ENCODE results near the gene TSC22D4. TPM values are rescaled to one million over a fixed set of nuclear protein-coding genes. Genes with fewer than 3 reads are reported as not detected.

TSC22D4 gene
- total and polyA plus RNA-seq, 2 experiments from 2014 or later, result 14.6 to 24.9 TPM

GRCh38 chr7:100427762-100428198 is 51.2 kb downstream of the TSC22D4 start:
- peaks cover 21% of the 10 kb centered on the region; the same call in 1 of the 2 replicates for H3K4me1 ChIP-seq (ENCODE audit: insufficient read depth)
- ATAC-seq (no peak), DNase-seq (ENCODE audit: low spot score) (no peak)
- peak overlapping the region; percentile 67 for H3K4me3 ChIP-seq
- peaks cover 32% of the 10 kb centered on the region for H3K36me3 Mint-ChIP-seq (ENCODE audit: low read depth)
- no peaks in the 10 kb centered on the region; the same call in 1 of the 2 replicates for H4K20me1 ChIP-seq (replicated peaks; ENCODE audit: insufficient read depth)
- peaks cover 20% of the 10 kb centered on the region; the same call in 2 of the 3 replicates for H3K9me3 Mint-ChIP-seq
- H3K4me3 Mint-ChIP-seq, result peak overlapping the region; percentile 92
- no peaks in the 10 kb centered on the region for H3K36me3 ChIP-seq (ENCODE audit: insufficient read depth)
- H3K4me1 Mint-ChIP-seq, result peaks cover 25% of the 10 kb centered on the region
- 0 out of 2 replicates have a peak overlapping the region, but pooled peaks have one; percentile 23 for H3K4me2 ChIP-seq
- peaks cover 9% of the 10 kb centered on the region for H3K27me3 ChIP-seq (ENCODE audit: insufficient read depth)
- H3K27ac ChIP-seq (ENCODE audit: low read depth), result no peak overlapping the region
- peaks cover 27% of the 10 kb centered on the region for H3K79me2 ChIP-seq (replicated peaks; ENCODE audit: insufficient read depth)
- H3K9me2 ChIP-seq (ENCODE audit: insufficient read depth), result 0 out of 2 replicates have a peak, but pooled peaks cover 3% of the 10 kb centered on the region
- peaks cover 32% of the 10 kb centered on the region for H3K27me3 Mint-ChIP-seq (ENCODE audit: insufficient read depth, low read depth, poor library complexity)
- no peak overlapping the region for H3K27ac Mint-ChIP-seq
- H3F3A ChIP-seq (replicated peaks; ENCODE audit: low read depth), result peaks cover 11% of the 10 kb centered on the region; the same call in 1 of the 2 replicates
- no peak overlapping the region for H2AFZ ChIP-seq
- TF ChIP-seq POLR2AphosphoS5 (IDR thresholded peaks at IDR 0.05; ENCODE audit: low read depth), result no peak
- TF ChIP-seq ZNF331 (CRISPR knock-in tag; IDR thresholded peaks at IDR 0.05; ENCODE audit: low read depth), result no peak
- TF ChIP-seq EZH2phosphoT487 (IDR thresholded peaks at IDR 0.05; ENCODE audit: unreplicated experiment), result no peak
- no peak for TF ChIP-seq NANOG (IDR thresholded peaks at IDR 0.05; ENCODE audit: borderline replicate concordance)
- no peak for TF ChIP-seq CREB1 (CRISPR knock-in tag; IDR thresholded peaks at IDR 0.05; ENCODE audit: low read depth)
- TF ChIP-seq ETS1 (IDR thresholded peaks at IDR 0.05), result no peak
- TF ChIP-seq ZNF114 (CRISPR knock-in tag; IDR thresholded peaks at IDR 0.05), result no peak
- no peak for TF ChIP-seq CTCF (conservative IDR thresholded peaks at IDR 0.05; ENCODE audit: low read depth in 2 of 2)
- TF ChIP-seq ZNF462 (CRISPR knock-in tag; IDR thresholded peaks at IDR 0.05), result no peak
- no peak for TF ChIP-seq EZH2 (IDR thresholded peaks at IDR 0.05; ENCODE audit: low read depth, unreplicated experiment)
- TF ChIP-seq STAT1 (IDR thresholded peaks at IDR 0.05; ENCODE audit: unreplicated experiment), result no peak
- TF ChIP-seq JUNB (IDR thresholded peaks at IDR 0.05; ENCODE audit: unreplicated experiment), result no peak
